ENCODE data around the gene GRK6.

DNA sequence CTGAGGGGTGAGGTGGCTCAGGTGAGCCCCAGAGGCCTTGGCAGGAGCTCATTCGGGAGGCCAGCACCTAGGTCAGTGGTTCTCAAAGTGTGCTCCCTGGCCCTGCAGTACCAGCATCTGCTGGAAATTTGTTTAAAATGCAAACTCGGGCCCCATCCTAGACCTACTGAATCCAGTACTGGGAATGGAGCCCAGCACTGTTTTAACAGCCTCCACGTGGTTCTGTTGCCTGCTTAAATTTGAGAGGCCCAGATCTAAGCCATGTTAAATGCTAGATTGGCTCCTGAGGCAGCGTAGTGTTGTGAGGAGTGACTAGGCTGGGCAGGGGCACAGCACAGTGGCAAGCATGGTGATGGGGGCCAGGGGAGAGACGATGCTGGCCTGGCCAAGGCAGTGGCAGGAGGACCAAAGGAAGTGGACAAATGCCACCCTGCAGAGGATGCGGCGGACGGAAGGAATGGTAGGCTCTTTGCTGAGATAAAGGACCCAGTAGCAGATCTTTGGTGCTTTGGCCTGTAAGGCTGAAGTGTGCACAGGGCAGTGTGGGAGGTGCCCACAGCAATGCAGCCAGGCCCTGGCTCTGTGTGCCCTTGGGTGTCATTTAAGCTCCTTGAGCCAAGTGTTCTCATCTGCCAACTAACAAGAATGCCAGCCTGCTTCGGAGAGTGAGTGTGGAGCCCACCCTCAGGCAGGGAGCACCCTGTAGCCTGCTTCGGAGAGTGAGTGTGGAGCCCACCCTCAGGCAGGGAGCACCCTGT is 24.4 kb downstream of the GRK6 start:
- TF ChIP-seq, protein P1, sequence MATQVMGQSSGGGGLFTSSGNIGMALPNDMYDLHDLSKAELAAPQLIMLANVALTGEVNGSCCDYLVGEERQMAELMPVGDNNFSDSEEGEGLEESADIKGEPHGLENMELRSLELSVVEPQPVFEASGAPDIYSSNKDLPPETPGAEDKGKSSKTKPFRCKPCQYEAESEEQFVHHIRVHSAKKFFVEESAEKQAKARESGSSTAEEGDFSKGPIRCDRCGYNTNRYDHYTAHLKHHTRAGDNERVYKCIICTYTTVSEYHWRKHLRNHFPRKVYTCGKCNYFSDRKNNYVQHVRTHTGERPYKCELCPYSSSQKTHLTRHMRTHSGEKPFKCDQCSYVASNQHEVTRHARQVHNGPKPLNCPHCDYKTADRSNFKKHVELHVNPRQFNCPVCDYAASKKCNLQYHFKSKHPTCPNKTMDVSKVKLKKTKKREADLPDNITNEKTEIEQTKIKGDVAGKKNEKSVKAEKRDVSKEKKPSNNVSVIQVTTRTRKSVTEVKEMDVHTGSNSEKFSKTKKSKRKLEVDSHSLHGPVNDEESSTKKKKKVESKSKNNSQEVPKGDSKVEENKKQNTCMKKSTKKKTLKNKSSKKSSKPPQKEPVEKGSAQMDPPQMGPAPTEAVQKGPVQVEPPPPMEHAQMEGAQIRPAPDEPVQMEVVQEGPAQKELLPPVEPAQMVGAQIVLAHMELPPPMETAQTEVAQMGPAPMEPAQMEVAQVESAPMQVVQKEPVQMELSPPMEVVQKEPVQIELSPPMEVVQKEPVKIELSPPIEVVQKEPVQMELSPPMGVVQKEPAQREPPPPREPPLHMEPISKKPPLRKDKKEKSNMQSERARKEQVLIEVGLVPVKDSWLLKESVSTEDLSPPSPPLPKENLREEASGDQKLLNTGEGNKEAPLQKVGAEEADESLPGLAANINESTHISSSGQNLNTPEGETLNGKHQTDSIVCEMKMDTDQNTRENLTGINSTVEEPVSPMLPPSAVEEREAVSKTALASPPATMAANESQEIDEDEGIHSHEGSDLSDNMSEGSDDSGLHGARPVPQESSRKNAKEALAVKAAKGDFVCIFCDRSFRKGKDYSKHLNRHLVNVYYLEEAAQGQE (tag by site-specific recombination; IDR thresholded peaks at IDR 0.05), result no peak
- TF ChIP-seq, protein P2, sequence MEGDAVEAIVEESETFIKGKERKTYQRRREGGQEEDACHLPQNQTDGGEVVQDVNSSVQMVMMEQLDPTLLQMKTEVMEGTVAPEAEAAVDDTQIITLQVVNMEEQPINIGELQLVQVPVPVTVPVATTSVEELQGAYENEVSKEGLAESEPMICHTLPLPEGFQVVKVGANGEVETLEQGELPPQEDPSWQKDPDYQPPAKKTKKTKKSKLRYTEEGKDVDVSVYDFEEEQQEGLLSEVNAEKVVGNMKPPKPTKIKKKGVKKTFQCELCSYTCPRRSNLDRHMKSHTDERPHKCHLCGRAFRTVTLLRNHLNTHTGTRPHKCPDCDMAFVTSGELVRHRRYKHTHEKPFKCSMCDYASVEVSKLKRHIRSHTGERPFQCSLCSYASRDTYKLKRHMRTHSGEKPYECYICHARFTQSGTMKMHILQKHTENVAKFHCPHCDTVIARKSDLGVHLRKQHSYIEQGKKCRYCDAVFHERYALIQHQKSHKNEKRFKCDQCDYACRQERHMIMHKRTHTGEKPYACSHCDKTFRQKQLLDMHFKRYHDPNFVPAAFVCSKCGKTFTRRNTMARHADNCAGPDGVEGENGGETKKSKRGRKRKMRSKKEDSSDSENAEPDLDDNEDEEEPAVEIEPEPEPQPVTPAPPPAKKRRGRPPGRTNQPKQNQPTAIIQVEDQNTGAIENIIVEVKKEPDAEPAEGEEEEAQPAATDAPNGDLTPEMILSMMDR (tag by site-specific recombination; IDR thresholded peaks at IDR 0.05), result no peak
